Measurements from ENCODE around the gene ZNF319.

DNA sequence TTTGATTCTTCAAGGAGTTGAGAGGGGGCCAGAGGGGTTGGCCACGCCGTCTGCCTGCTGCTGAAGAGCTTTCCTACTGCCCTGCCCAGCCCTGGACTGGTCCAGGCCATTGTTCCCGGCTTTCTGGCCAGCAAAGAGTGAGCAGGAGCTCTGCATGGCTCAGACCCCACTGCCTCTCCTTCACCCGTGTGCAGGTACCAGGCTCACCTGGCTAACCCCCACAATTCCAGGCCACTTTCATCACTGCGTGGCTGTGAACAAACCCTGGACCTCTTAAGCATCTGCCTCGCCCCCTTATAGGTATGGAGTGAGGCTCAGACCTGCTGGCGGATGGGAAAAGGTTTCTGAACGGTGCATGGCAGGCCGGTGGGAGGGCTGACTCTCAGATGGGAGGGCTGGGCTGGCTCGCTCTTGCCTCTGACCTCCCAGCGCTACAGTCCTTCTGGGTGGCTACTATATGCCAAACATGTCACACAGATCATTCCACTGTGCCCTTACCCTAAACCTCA lies 8.9 kb downstream of the ZNF319 start:
- TF ChIP-seq POLR2A (IDR thresholded peaks at IDR 0.05) = no peak
- TF ChIP-seq, protein P1, sequence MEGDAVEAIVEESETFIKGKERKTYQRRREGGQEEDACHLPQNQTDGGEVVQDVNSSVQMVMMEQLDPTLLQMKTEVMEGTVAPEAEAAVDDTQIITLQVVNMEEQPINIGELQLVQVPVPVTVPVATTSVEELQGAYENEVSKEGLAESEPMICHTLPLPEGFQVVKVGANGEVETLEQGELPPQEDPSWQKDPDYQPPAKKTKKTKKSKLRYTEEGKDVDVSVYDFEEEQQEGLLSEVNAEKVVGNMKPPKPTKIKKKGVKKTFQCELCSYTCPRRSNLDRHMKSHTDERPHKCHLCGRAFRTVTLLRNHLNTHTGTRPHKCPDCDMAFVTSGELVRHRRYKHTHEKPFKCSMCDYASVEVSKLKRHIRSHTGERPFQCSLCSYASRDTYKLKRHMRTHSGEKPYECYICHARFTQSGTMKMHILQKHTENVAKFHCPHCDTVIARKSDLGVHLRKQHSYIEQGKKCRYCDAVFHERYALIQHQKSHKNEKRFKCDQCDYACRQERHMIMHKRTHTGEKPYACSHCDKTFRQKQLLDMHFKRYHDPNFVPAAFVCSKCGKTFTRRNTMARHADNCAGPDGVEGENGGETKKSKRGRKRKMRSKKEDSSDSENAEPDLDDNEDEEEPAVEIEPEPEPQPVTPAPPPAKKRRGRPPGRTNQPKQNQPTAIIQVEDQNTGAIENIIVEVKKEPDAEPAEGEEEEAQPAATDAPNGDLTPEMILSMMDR (IDR thresholded peaks at IDR 0.05) = no peak

Measured in Peyer's patch (tissue), 4 donors.